Measurements from ENCODE around the gene ULK4. TPM values are rescaled to one million over a fixed set of nuclear protein-coding genes. Genes with fewer than 3 reads are reported as not detected.
"Not testable (repeated sequence)": the region's sequence is repeated elsewhere in the genome, so short reads cannot be mapped to it uniquely, and the experiment has no call there.

The ULK4 gene
- polyA plus RNA-seq, 1 experiment, result 1.6 TPM

DNA sequence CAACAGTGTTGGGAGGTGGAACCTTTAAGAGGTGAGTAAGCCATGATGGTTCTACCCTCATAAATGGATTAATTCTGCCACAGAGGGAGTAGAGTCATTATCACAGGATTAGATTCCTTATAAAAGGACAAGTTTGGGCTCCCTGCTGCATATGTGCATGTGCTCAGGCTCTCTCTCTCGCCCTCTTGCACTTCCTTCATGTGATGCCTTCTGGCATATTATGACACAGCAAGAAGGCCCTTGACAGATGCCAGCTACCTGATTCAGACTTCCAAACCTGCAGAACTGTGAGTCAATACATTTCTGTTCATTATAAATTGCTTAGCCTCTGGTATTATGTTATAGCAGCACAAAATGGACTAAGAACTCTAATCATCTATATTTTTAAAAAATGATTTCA, 557.3 kb downstream of the ULK4 start:
- Histone ChIP-seq H3K27me3 (ENCODE audit: control insufficient read depth, insufficient read depth, low read length) (no peaks in the 10 kb centered on the region), H3K36me3 (ENCODE audit: control insufficient read depth, insufficient read depth, low read length) (no peaks in the 10 kb centered on the region), H3K4me3 (ENCODE audit: low read depth, low read length) (no peak overlapping the region)
- no peak for DNase-seq (ENCODE audit: low read depth)
- ChIA-PET POLR2A (no interaction called here), CTCF (no interaction called here)
- TF ChIP-seq CTCF (IDR thresholded peaks at IDR 0.05; ENCODE audit: insufficient read depth, low read depth, low read length), result no peak

- no peak for DNase-seq (ENCODE audit: low read depth)
- H3K27me3 ChIP-seq (ENCODE audit: control insufficient read depth, insufficient read depth, low read length), result no peaks in the 10 kb centered on the region
- CTCF ChIA-PET, result no interaction called here
- POLR2A ChIA-PET, result no interaction called here
- H3K4me3 ChIP-seq (ENCODE audit: low read depth, low read length), result no peak overlapping the region
- H3K36me3 ChIP-seq (ENCODE audit: control insufficient read depth, insufficient read depth, low read length), result no peaks in the 10 kb centered on the region
- no peak for TF ChIP-seq CTCF (IDR thresholded peaks at IDR 0.05; ENCODE audit: insufficient read depth, low read depth, low read length)
These were observed 567.0 kb downstream of the ULK4 start for GRCh38 chr3:41394896-41395295.

DNA sequence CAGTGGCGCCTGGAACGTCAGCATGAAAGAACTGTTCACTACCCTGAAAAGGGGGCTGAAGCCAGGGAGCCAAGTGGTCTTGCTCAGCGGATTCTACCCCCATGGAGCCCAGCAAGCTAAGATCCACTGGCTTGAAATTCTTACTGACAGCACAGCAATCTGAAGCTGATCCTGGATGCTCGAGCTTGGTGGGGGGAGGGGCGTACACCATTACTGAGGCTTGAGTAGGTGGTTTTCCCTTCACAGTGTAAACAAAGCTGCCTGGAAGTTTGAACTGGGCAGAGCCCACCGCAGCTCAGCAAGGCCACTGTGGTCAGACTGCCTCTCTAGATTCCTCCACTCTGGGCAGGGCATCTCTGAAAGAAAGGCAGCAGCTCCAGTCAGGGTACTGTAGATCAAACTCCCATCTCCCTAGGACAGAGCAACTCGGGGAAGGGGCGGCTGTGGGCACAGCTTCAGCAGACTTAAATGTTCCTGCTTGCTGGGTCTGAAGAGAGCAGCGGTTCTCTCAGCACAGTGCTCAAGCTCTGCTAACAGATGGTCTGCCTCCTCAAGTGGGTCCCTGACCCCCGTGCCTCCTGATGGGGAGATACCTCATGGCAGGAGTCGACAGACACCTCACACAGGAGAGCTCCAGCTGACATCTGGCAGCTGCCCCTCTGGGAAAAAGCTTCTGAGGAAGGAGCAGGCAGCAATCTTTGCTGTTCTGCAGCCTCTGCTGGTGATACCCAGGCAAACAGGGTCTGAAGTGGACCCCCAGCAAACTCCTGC, 591.0 kb downstream of the ULK4 start:
- H3K4me3 ChIP-seq (ENCODE audit: low read depth, low read length); H3K36me3 ChIP-seq (ENCODE audit: control insufficient read depth, insufficient read depth, low read length); H3K27me3 ChIP-seq (ENCODE audit: control insufficient read depth, insufficient read depth, low read length); DNase-seq (ENCODE audit: low read depth); CTCF ChIA-PET; POLR2A ChIA-PET: not testable (repeated sequence)

GRCh38 chr3:41370307-41370706, 591.6 kb downstream of the ULK4 start:
- no peaks in the 10 kb centered on the region for H3K36me3 ChIP-seq (ENCODE audit: control insufficient read depth, insufficient read depth, low read length)
- no peak for TF ChIP-seq CTCF (IDR thresholded peaks at IDR 0.05; ENCODE audit: insufficient read depth, low read depth, low read length)
- ChIA-PET POLR2A (no interaction called here), CTCF (no interaction called here)
- H3K27me3 ChIP-seq (ENCODE audit: control insufficient read depth, insufficient read depth, low read length), result no peaks in the 10 kb centered on the region
- no peak for DNase-seq (ENCODE audit: low read depth)
- H3K4me3 ChIP-seq (ENCODE audit: low read depth, low read length), result no peak overlapping the region

DNA sequence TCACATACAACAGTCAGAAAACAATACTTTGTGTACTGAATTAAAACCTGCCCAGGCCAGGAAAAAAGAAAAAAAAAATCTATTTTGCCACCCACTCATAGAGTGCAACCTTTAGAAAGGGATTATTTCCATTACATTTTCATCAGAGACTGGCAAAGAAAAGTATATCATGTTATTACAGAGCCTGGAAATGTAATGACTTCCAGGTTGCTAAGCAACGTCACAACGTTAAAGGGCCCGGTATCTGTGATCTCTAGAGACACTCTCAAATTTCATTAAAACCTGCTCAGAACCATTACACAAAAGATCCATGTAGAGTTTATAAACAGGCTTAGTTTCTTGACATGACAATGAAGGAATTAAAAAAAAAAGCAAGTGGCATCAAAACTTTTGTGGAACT, 592.1 kb downstream of the ULK4 start:
- Histone ChIP-seq H3K36me3 (ENCODE audit: control insufficient read depth, insufficient read depth, low read length) (no peaks in the 10 kb centered on the region), H3K27me3 (ENCODE audit: control insufficient read depth, insufficient read depth, low read length) (no peaks in the 10 kb centered on the region), H3K4me3 (ENCODE audit: low read depth, low read length) (no peak overlapping the region)
- peak; percentile 7 for DNase-seq (ENCODE audit: low read depth)
- CTCF ChIA-PET, result no interaction called here
- TF ChIP-seq CTCF (IDR thresholded peaks at IDR 0.05; ENCODE audit: insufficient read depth, low read depth, low read length), result no peak
- POLR2A ChIA-PET, result no interaction called here

- ChIA-PET POLR2A (no interaction called here), CTCF (no interaction called here)
- no peak for TF ChIP-seq CTCF (IDR thresholded peaks at IDR 0.05; ENCODE audit: insufficient read depth, low read depth, low read length)
- Histone ChIP-seq H3K27me3 (ENCODE audit: control insufficient read depth, insufficient read depth, low read length) (no peaks in the 10 kb centered on the region), H3K36me3 (ENCODE audit: control insufficient read depth, insufficient read depth, low read length) (no peaks in the 10 kb centered on the region), H3K4me3 (ENCODE audit: low read depth, low read length) (no peak overlapping the region)
- no peak for DNase-seq (ENCODE audit: low read depth)
These were observed 595.9 kb downstream of the ULK4 start for GRCh38 chr3:41365973-41366372.

All from BJ (cell line).